Measurements from ENCODE around the gene PWP1.

GRCh38 chr12:107702106-107702505 is 16.5 kb downstream of the PWP1 start:
- TF ChIP-seq, protein P1, sequence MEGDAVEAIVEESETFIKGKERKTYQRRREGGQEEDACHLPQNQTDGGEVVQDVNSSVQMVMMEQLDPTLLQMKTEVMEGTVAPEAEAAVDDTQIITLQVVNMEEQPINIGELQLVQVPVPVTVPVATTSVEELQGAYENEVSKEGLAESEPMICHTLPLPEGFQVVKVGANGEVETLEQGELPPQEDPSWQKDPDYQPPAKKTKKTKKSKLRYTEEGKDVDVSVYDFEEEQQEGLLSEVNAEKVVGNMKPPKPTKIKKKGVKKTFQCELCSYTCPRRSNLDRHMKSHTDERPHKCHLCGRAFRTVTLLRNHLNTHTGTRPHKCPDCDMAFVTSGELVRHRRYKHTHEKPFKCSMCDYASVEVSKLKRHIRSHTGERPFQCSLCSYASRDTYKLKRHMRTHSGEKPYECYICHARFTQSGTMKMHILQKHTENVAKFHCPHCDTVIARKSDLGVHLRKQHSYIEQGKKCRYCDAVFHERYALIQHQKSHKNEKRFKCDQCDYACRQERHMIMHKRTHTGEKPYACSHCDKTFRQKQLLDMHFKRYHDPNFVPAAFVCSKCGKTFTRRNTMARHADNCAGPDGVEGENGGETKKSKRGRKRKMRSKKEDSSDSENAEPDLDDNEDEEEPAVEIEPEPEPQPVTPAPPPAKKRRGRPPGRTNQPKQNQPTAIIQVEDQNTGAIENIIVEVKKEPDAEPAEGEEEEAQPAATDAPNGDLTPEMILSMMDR (IDR thresholded peaks at IDR 0.05) = no peak
- TF ChIP-seq EZH2phosphoT487 (IDR thresholded peaks at IDR 0.05) = no peak
- no peak for TF ChIP-seq EZH2 (IDR thresholded peaks at IDR 0.05)
